WTC11 (cell line): ENCODE data around the gene CARD9.

Experiments
- AFF4 ChIP-seq: sonication (generic); formaldehyde crosslinking; IDR thresholded peaks from 2 replicates; pipeline ENCODE4 v1.8.1; 2023; ENCODE audit warnings: mild to moderate bottlenecking, missing genetic modification reagents, borderline replicate concordance
- CTCF ChIP-seq: fragments of 200-600 bp; IDR thresholded peaks from 2 replicates; pipeline ENCODE4 v1.8.0; 2022; ENCODE audit warnings: antibody characterized with exemption
- JUN ChIP-seq: sonication (generic); formaldehyde crosslinking; IDR thresholded peaks from 2 replicates; pipeline ENCODE4 v1.8.0; 2023; ENCODE audit warnings: mild to moderate bottlenecking, missing genetic modification reagents
- NFYB ChIP-seq: sonication (generic); formaldehyde crosslinking; conservative IDR thresholded peaks from 2 replicates; pipeline ENCODE4 v1.8.0; 2022; ENCODE audit warnings: low read depth, missing genetic modification reagents
- TCF7 ChIP-seq: sonication (generic); formaldehyde crosslinking; IDR thresholded peaks from 2 replicates; pipeline ENCODE4 v1.8.0; 2022; ENCODE audit warnings: mild to moderate bottlenecking, low read depth, missing genetic modification reagents, moderate library complexity
- TP53 ChIP-seq: sonication (generic); formaldehyde crosslinking; IDR thresholded peaks from 2 replicates; pipeline ENCODE4 v1.8.1; 2023; ENCODE audit warnings: mild to moderate bottlenecking, missing genetic modification reagents
- ZBTB21 ChIP-seq: sonication (generic); formaldehyde crosslinking; IDR thresholded peaks from 2 replicates; pipeline ENCODE4 v1.8.1; 2023; ENCODE audit warnings: mild to moderate bottlenecking, missing genetic modification reagents, borderline replicate concordance
- ZNF232 ChIP-seq: sonication (generic); formaldehyde crosslinking; IDR thresholded peaks from 2 replicates; pipeline ENCODE4 v1.8.0; 2022; ENCODE audit warnings: mild to moderate bottlenecking, missing genetic modification reagents
- TF ChIP-seq, protein P1 (sequence below): sonication (generic); formaldehyde crosslinking; IDR thresholded peaks from 2 replicates; pipeline ENCODE4 v1.8.0; 2022; ENCODE audit warnings: mild to moderate bottlenecking, missing genetic modification reagents
- TF ChIP-seq, protein P2 (sequence below): sonication (generic); formaldehyde crosslinking; IDR thresholded peaks from 2 replicates; pipeline ENCODE4 v1.8.1; 2023; ENCODE audit warnings: mild to moderate bottlenecking, missing genetic modification reagents, moderate library complexity

DNA sequence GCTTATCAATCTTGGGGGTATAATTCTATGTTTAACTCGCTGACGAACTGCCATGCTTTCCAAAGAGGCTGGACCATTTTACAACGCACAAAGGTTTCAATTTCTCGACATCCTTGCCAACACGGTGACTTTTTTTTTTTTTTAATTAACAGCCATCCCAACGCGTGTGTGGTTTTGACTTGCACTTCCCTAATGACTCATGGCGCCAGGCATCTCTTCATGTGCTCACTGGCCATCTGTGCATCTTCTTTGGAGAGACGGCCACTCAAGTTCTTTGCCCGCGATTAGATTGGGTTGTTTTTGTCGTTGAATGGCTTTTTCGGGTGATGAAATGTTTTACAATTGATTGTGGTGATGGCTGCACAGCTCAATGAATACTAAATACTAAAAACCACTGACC lies 12.5 kb upstream of the CARD9 start:
- no peak for TF ChIP-seq ZBTB21 (CRISPR knock-in tag)
- no peak for TF ChIP-seq CTCF
- no peak for TF ChIP-seq TCF7
- TF ChIP-seq, protein P1, sequence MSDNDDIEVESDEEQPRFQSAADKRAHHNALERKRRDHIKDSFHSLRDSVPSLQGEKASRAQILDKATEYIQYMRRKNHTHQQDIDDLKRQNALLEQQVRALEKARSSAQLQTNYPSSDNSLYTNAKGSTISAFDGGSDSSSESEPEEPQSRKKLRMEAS (CRISPR knock-in tag): no peak
- TF ChIP-seq JUN (CRISPR knock-in tag): no peak
- TF ChIP-seq ZNF232 (CRISPR knock-in tag): no peak
- TF ChIP-seq, protein P2, sequence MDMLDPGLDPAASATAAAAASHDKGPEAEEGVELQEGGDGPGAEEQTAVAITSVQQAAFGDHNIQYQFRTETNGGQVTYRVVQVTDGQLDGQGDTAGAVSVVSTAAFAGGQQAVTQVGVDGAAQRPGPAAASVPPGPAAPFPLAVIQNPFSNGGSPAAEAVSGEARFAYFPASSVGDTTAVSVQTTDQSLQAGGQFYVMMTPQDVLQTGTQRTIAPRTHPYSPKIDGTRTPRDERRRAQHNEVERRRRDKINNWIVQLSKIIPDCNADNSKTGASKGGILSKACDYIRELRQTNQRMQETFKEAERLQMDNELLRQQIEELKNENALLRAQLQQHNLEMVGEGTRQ (CRISPR knock-in tag): no peak
- no peak for TF ChIP-seq TP53 (CRISPR knock-in tag)
- no peak for TF ChIP-seq AFF4 (CRISPR knock-in tag)
- TF ChIP-seq NFYB: no peak
